Measurements from ENCODE around the gene ARHGAP22. TPM values are rescaled to one million over a fixed set of nuclear protein-coding genes. Genes with fewer than 3 reads are reported as not detected.

The ARHGAP22 gene

GRCh38 chr10:48398261-48398660 lies 206.6 kb downstream of the ARHGAP22 start:
- no peaks in the 10 kb centered on the region for H3K36me3 ChIP-seq (ENCODE audit: control insufficient read depth in 1 of 2, insufficient read depth in 2 of 2, low read depth in 1 of 2, low read length in 2 of 2)
- no peak overlapping the region for H2BK15ac ChIP-seq (ENCODE audit: low read depth, poor library complexity, severe bottlenecking)
- H4K8ac ChIP-seq (ENCODE audit: low read length), result no peak overlapping the region
- no peak overlapping the region for H3K27ac ChIP-seq (ENCODE audit: low read length, poor library complexity, severe bottlenecking)
- H3K4me2 ChIP-seq (ENCODE audit: low read length, poor library complexity, severe bottlenecking), result no peak overlapping the region
- peaks cover 2% of the 10 kb centered on the region for H3K4me1 ChIP-seq (ENCODE audit: control insufficient read depth, insufficient read depth, low read depth, low read length)
- DNase-seq, result no peak
- no peaks in the 10 kb centered on the region for H3K27me3 ChIP-seq (ENCODE audit: control insufficient read depth in 1 of 2, insufficient read depth in 1 of 2, low read length in 2 of 2)
- H3K79me1 ChIP-seq (replicated peaks; ENCODE audit: low read length, poor library complexity, severe bottlenecking), result peaks cover 3% of the 10 kb centered on the region
- no peak overlapping the region for H3K18ac ChIP-seq (ENCODE audit: low read depth in 1 of 2, low read length in 2 of 2)
- no peak overlapping the region for H3K23ac ChIP-seq (ENCODE audit: low read length in 2 of 2)
- no peak overlapping the region for H4K91ac ChIP-seq (ENCODE audit: low read length)
- H2BK5ac ChIP-seq (ENCODE audit: low read depth, low read length, poor library complexity, severe bottlenecking), result no peak overlapping the region
- no peak overlapping the region for H3K4ac ChIP-seq (ENCODE audit: low read depth in 1 of 2, low read length in 2 of 2)
- no peak overlapping the region for H3K14ac ChIP-seq (ENCODE audit: low read length in 2 of 2)
- H3K9me3 ChIP-seq (ENCODE audit: control insufficient read depth, low read length), result no peaks in the 10 kb centered on the region
- 87% methylated on average over 1 of the region's 4 CpGs for WGBS
- H2AFZ ChIP-seq (ENCODE audit: low read depth, low read length), result no peak overlapping the region
- no peak overlapping the region for H2BK12ac ChIP-seq (ENCODE audit: low read length in 2 of 2)
- H2AK5ac ChIP-seq (ENCODE audit: low read length, severe bottlenecking), result no peak overlapping the region
- H2BK120ac ChIP-seq (ENCODE audit: low read depth, low read length), result no peak overlapping the region
- H3K9ac ChIP-seq (ENCODE audit: low read length), result no peak overlapping the region
- no peak overlapping the region for H3K4me3 ChIP-seq (ENCODE audit: insufficient read depth in 1 of 2, low read depth in 1 of 2, low read length in 2 of 2)

Small RNAs within 50 kb of the gene (small RNA-seq; reads per million reads assigned to genes)
- gene AC016397.1 (ENCODE audit: low read depth), result not detected

Measured in mesenchymal stem cell (in vitro differentiated cells and primary cell).